Measurements from ENCODE around the gene YY1AP1.
"Not testable (repeated sequence)": the region's sequence is repeated elsewhere in the genome, so short reads cannot be mapped to it uniquely, and the experiment has no call there.

GRCh38 chr1:155718524-155719115 lies 30.0 kb upstream of the YY1AP1 start:
- TF ChIP-seq CTCF, POLR2A (IDR thresholded peaks at IDR 0.05): not testable (repeated sequence)

Data from thyroid gland (tissue), 4 donors.